Stimulated activated CD4-positive, alpha-beta T cell treated with anti-CD3 and anti-CD28 coated beads, Interleukin-2, amount 100 ng/mL, for 48 hours (primary cell): ENCODE measurements around the gene RSAD1.

Experiments
- DNase-seq, 2 donors: peaks; one replicate each; pipeline ENCODE4 v3.0.0-alpha.2; 2020

RSAD1 gene

DNA sequence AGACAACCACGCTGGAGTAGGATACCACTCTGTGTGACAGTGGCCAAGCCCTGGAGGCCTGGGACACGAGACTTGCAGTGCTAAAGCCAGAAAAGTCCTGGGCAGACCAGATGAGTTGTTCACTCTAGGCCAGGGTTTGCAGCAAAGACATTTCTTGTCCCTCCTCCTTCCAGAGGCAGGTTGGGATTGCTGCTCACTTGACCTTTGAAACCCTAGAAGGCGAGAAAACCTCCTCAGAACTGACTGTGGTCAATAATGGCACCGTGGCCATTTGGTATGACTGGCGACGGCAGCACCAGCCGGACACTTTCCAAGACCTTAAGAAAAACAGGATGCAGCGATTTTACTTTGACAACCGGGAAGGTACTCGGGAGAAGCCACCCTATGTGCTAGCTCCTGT, 44.1 kb downstream of the RSAD1 start:
- DNase-seq: no peak

DNA sequence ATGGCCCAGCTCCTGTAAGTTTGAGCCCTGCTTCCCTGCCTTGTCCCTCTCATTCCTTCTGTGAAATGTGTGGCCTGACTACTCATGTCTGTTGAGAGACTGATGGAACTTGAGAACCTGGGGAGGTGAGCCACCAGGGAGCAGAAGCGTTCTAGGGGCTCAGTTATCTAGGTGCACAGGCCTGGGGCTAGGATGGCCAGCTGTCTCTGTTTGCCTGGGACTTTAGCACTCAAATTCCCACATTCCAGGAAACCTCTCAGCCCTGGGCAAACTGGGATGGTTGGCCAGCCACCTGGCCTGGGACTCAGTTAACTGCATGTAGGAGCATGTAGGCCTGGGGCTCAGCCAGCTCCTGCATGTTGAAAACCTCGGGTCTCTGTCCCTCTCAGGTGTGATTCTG, 44.5 kb downstream of the RSAD1 start:
- no peak for DNase-seq

DNA sequence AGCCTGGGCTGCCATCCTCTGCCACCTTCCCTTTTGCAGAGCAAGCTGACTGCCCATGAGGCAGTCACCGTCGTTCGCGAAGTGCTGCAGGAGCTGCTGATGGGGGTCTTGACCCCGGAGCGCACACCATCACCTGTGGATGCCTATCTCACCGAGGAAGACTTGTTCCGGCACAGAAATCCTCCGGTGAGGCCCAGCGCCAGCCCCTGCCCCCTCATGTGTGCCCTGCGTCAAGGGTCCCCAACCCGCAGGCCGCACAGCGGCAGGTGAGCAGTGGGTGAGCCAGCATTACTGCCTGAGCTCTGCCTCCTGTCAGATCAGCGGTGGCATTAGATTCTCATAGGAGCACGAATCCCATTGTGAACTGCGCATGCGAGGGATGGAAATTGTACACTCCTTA, 46.2 kb downstream of the RSAD1 start:
- DNase-seq: no peak

DNA sequence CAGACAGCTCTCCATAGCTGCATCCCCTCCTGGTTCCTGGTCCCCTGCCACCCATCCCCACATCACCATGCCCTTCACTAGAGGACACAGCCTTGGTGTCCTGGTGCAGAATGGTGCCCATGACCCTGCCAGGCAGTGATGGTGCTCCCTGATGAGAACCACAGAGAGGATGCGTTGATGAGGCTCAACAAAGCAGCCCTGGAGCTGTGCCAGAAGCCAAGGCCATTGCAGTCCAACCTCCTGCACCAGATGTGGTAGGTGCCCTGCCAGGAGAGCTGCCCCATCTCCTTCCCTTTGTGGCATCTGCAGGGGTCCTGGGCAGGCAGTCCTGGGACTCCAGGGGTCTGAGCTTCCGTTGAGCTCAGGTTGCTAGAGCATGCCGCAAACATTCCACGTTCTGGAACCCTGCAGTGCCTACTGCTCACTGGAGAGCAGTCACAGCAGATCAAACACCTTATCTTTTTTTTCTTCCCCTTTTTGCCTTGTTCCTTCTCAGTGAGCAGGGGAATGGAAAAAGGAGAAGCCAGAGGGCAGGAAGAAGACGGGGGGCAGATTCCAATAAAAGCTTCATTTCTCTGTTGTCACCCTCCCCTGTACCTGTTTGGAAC, 48.6 kb downstream of the RSAD1 start:
- DNase-seq: no peak

DNA sequence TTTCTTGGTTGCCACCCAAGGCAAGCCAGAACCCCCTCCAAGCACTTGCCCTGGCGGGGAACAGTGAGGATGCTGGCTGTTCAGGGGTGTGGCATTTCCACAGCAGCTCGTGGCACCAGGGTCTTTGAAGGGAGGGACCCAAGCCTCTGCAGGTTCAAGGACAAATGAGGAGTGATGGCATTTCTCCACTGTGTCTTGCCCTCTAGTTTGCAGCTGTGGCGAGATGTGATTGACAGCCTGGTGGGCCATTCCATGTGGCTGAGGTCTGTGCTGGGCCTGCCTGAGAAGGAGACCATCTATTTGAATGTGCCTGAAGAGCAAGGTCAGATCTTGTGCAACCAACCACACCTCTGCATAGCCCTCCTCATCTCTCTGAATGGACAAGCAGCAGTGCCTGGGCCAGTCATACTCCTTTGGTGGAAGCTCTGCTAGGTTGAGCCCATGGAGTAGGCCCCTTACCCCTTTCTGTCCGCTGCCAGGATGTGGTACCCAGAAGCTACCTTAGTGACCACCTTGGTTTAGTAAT, 49.4 kb downstream of the RSAD1 start:
- DNase-seq: no peak

DNA sequence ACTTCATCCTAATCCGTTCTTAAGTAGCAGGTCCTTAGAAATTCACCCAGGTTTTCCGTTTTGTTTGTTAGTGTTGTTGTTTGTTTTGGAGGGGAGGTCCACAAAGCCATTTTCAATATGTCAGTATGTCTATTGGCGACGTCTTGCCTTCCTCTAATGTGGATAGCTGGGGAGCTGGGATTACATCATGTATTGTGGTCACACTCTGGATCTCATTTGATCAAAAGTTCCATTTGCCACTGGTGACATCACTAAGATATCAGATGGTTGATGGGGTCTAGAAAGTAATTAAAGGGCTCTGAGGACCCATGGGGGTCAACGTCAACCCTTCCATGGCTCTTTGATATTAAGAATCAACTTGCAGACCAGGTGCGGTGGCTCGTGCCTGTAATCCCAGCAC, 51.2 kb downstream of the RSAD1 start:
- DNase-seq: no peak

DNA sequence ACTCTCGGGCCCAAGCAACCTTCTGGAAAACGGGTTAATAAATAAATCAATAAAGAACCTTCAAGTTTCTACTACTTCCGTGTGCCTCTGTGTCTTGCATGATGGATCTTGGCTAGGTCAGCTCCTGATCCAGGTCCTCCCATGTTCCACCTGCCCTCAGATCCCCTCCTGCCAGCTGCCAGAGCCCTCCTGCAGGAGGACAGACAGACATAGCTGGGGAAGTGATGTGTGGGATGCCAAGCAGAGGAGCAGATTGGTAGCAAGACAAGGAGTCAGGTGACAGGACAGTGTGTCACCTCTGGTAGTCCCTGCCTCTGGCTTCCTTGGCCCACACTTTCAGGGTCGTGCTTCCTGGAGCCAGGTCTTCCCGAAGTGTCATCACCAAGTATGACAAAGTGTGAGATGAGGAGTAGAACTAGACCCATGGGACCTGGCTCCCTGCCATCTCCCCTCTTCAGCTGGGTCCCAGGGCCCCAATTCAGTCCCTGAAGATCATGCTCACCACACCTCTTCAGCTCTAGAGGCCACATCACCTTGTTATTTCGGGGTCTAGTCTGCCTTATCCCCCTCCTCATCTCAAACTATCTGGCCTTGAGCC, 52.9 kb downstream of the RSAD1 start:
- DNase-seq: no peak

DNA sequence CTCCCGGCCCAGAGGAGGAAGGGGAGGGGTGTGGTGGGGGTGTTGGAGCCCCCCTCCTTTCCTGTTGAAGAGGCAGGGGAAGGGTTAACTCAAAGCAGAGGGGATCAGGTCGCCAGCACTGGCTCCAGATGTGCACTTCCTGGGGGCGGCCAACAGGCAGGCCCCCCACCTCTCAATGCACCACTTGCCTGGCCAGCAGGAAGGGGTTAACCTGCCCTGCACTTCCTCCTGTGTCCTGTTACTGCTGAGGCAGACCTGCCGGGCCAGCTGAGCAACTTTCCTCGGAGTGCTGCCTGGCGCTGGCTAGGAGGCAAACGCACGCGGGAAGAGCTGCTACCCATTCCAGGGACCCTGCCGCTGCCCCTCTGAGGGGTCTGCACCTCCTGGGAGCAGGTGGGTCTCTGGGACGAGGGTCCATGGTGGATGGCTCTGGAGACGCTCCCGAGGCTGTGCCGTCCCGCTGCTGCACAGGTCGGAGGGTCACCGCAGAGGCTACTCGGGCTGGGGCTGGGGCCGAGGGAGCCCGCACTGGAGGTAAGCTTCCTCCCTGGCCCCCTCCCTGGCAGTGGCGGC, 53.9 kb downstream of the RSAD1 start, which contains the start of gene EPN3:
Gene EPN3 (plus strand): TSS at position 284 of the 573 bp plus-strand sequence. CDS start 3,822 bp downstream, outside the sequence.
- no peak for DNase-seq

DNA sequence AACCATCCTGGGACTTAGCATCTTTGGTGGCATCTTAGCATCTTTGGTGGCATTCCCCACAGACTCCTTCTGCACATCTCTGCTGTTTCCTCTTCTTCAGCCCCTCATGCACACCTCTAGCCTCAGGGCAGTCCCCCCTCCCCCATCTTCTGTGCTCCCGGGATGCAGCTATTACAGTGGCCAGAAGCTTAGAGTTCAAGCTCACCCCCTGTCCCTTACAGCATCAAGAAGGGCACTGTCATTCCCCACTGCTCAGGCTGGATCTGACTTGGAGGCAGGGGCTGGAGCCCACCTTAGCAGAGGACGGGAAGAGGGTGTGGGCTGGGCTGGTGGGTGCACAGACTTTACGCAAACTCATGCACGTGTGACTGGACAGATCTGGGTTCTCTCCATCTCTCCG, 54.5 kb downstream of the RSAD1 start:
- DNase-seq: no peak

DNA sequence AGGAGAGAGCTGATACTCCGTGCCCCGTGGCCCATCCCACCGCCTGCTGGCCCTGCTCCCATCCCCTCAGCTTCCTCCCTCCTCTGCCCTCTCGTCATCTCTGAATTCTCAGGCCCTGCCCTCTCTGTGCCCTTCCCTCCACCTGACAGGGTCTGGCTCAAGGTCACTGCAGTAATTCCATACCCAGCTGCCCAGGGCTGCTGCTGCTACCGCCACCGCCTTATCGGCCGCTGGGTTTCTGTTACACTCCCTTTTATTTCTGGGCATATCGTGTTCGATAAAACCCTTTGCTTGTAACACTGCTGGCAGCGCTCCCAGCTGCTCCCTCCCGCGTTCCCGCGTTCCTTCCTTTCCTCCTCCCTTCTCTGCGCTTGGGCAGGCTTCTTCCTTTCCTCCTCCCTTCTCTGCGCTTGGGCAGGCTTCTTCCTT, 55.1 kb downstream of the RSAD1 start:
- DNase-seq: no peak

DNA sequence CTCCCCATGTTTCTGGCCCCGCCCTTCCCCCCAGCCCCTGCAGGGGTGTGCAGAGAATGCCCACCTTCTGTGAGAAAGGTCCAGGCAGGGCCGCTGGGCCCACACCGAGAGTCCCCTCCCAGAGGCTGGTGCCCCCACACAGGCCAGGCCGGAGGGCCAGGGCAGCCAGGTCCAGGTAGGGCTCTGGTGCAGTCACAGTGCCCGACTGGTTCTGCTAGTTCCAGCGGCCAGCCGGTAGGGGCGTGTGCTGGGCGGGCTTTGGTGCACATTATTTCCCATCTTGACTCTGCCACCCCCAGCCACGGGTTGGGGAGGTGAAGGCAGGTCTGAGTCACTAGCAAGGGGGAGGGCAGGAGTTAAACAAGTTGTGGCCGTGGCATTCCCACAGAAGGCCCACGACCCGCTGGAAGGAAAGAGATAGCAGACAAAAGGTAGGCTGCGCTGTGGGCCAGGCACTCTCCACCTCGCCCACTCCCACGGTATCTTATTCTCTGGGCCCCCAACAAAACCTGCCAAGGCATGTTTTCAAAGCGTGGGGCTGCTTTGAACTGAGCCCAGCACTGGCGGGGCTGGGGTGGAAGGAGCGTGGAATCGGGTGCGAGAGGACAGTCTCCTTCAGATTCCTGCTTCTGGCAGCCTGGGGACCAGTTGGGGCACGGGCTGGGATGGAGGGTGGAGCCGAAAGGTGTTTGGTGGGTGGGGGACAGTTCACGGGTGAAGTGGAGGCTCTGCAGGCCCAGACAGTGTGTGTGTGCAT, 55.7 kb downstream of the RSAD1 start:
- DNase-seq: no peak

DNA sequence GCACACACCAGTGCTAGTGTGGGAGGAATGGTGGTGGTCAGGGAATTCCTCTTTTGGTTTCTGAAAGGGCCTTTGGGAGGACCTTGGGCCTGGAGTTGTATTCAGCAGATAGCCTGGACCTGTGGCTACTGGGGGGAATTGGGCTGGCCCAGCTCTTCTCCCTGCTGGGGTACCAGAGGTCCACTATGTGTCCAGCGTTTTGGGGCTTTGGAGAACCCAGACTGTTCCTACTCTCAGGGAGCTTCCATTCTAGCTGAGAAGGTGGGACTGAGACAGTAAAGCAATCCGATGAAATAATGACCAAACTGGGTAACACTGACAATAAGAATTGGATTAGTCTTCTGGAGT, 56.3 kb downstream of the RSAD1 start:
- no peak for DNase-seq

DNA sequence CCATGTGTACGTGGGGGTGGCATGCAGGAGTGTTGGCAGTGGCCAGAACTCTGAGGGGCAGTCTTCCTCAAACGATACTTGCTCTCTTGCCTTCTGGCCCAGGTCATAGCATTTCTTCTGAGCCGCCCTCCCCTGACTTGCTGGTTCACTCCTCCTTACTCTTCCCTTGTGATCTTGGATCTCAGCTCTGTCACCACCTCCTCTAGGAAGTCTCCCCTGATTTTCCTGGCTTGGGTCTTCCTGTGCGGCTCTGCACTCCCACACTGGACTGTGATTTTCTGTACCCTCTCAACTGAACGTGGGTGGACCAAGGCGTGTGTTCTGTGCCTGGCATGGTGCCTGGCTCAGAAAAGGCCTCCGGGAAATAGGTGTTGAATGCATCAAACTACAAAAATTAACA, 56.7 kb downstream of the RSAD1 start:
- DNase-seq: no peak
